Ishikawa (cell line): ENCODE measurements around the gene CARD9.

Source experiments
- CREB1 ChIP-seq: IDR thresholded peaks from 2 replicates; pipeline ENCODE4 v1.6.1; 2012; ENCODE audit warnings: low read depth
- EGR1 ChIP-seq: IDR thresholded peaks from 2 replicates; pipeline ENCODE4 v1.6.1; 2012
- EP300 ChIP-seq: IDR thresholded peaks from 2 replicates; pipeline ENCODE4 v1.6.1; 2012; ENCODE audit warnings: borderline replicate concordance
- MAX ChIP-seq: IDR thresholded peaks from 2 replicates; pipeline ENCODE4 v1.6.1; 2012
- RAD21 ChIP-seq: IDR thresholded peaks from 2 replicates; pipeline ENCODE4 v1.6.1; 2012; ENCODE audit warnings: low read depth
- REST ChIP-seq: IDR thresholded peaks from 2 replicates; pipeline ENCODE4 v1.6.1; 2012; ENCODE audit warnings: low read depth, mild to moderate bottlenecking
- TAF1 ChIP-seq: IDR thresholded peaks from 2 replicates; pipeline ENCODE4 v1.6.1; 2012; ENCODE audit warnings: low read depth, mild to moderate bottlenecking
- TCF12 ChIP-seq: IDR thresholded peaks from 2 replicates; pipeline ENCODE4 v1.6.1; 2012; ENCODE audit warnings: low read depth
- YY1 ChIP-seq: IDR thresholded peaks from 2 replicates; pipeline ENCODE4 v1.6.1; 2012; ENCODE audit warnings: low read depth

- TF ChIP-seq YY1 (no peak), EP300 (no peak), RAD21 (no peak), TCF12 (no peak), REST (no peak), TAF1 (no peak), EGR1 (no peak), CREB1 (no peak), MAX (no peak)
These were observed 6.4 kb upstream of the CARD9 start for GRCh38 chr9:136379891-136380290.
